HepG2 (cell line): ENCODE results near the gene GRIK4. TPM values are rescaled to one million over a fixed set of nuclear protein-coding genes. Genes with fewer than 3 reads are reported as not detected.

Source experiments
- ATAC-seq: fragments of 200-7000 bp; cut with Tn5 transposase; 3 replicates; pipeline ENCODE4 v1.9.1; 2020; ENCODE audit warnings: mild to moderate bottlenecking, moderate library complexity
- BruUV-seq: library from RNA; stranded (reverse); fragments of 400-500 nt; replicated peaks from 2 replicates; lab custom pipeline; 2021; lab: Mats Ljungman, UMichigan
- CTCF ChIA-PET: fragments of 300-600 bp; formaldehyde crosslinking; extraction: SDS; loops from one replicate; lab custom pipeline; 2021; ENCODE audit warnings: low total read pairs, inconsistent platforms, low intra/inter-chr PET ratio; lab: Yijun Ruan, JAX
- POLR2A ChIA-PET: fragments of 350-600 bp; sonication (Branson Sonifier 250); formaldehyde crosslinking; loops from one replicate; lab custom pipeline; 2020; ENCODE audit warnings: antibody characterized with exemption, inconsistent platforms; lab: Yijun Ruan, JAX
- DNase-seq: peaks from one replicate; pipeline ENCODE4 v3.0.0-alpha.2; 2015; ENCODE audit warnings: low spot score
- FAIRE-seq: peaks from 3 replicates; lab custom pipeline; 2011; peaks lifted over from hg19 to GRCh38; lab: Jason Lieb, UNC
- H2AFZ ChIP-seq: one replicate; pipeline ENCODE4 v1.6.1; 2011; ENCODE audit warnings: low read length, inconsistent platforms
- H3K27ac ChIP-seq: fragments of 300-600 bp; 3 replicates; pipeline ENCODE4 v1.8.0; 2011; ENCODE audit warnings: mixed run types, mild to moderate bottlenecking, mixed read lengths, low read length, inconsistent platforms; ENCODE audit not compliant: insufficient read depth; ENCODE audit errors: extremely low read length
- H3K27me3 ChIP-seq, 2 experiments: fragments of 200-600 bp in 1 of 2; 2 replicates in 1 of 2; 3 replicates in 1 of 2; pipeline versions ENCODE4 v1.6.0 to v1.8.0; 2011; ENCODE audit warnings: low read length in 2 of 2, mild to moderate bottlenecking in 2 of 2, moderate library complexity in 2 of 2, inconsistent platforms in 1 of 2; ENCODE audit not compliant: insufficient read depth in 2 of 2, control insufficient read depth in 1 of 2
- H3K36me3 ChIP-seq, 2 experiments: fragments of 200-600 bp in 1 of 2; replicated peaks in 1 of 2; 2 replicates in 1 of 2; 3 replicates in 1 of 2; pipeline versions ENCODE4 v1.5.1 to v1.8.0; 2011; ENCODE audit warnings: low read length in 2 of 2, inconsistent platforms in 1 of 2; ENCODE audit not compliant: insufficient read depth in 2 of 2, control insufficient read depth in 1 of 2
- H3K4me1 ChIP-seq: 2 replicates; pipeline ENCODE4 v1.5.1; 2012; ENCODE audit warnings: low read length, inconsistent platforms; ENCODE audit not compliant: insufficient read depth
- H3K4me2 ChIP-seq: 2 replicates; pipeline ENCODE4 v1.6.0; 2011; ENCODE audit warnings: low read depth, low read length, inconsistent platforms
- H3K4me3 ChIP-seq, 3 experiments: fragments of 200-600 bp in 1 of 3; sonication (generic), shearing (Covaris generic) in 1 of 3; replicated peaks in 1 of 3; 2 replicates each; pipeline ENCODE4 v1.5.1; 2011 to 2016; ENCODE audit warnings: low read length in 3 of 3, inconsistent platforms in 2 of 3, low read depth in 2 of 3, mild to moderate bottlenecking in 2 of 3, control low read depth in 1 of 3, mixed read lengths in 1 of 3; ENCODE audit not compliant: insufficient read depth in 1 of 3
- H3K79me2 ChIP-seq: one replicate; pipeline ENCODE4 v1.6.1; 2011; ENCODE audit warnings: low read length, inconsistent platforms; ENCODE audit not compliant: insufficient read depth
- H3K9ac ChIP-seq: 2 replicates; pipeline ENCODE4 v1.6.0; 2011; ENCODE audit warnings: mild to moderate bottlenecking, low read depth, low read length, inconsistent platforms; ENCODE audit not compliant: insufficient read depth
- H3K9me3 ChIP-seq: 2 replicates; pipeline ENCODE4 v1.5.1; 2012; ENCODE audit warnings: mild to moderate bottlenecking, low read length
- H4K20me1 ChIP-seq: 2 replicates; pipeline ENCODE4 v1.6.0; 2011; ENCODE audit warnings: inconsistent platforms, mild to moderate bottlenecking, low read length, moderate library complexity; ENCODE audit not compliant: insufficient read depth
- FOSL2 ChIP-seq: sonication (generic); formaldehyde crosslinking; IDR thresholded peaks from 2 replicates; pipeline ENCODE4 v1.4.0; 2020; ENCODE audit warnings: missing genetic modification reagents
- SP2 ChIP-seq: sonication (generic); formaldehyde crosslinking; IDR thresholded peaks from 2 replicates; pipeline ENCODE4 v1.5.1; 2020; ENCODE audit warnings: mild to moderate bottlenecking, missing genetic modification reagents
- ZNF10 ChIP-seq: sonication (generic); formaldehyde crosslinking; IDR thresholded peaks from 2 replicates; pipeline ENCODE4 v1.4.0; 2020; ENCODE audit warnings: mild to moderate bottlenecking, low read depth, missing genetic modification reagents, borderline replicate concordance
- ZNF142 ChIP-seq: sonication (generic); formaldehyde crosslinking; IDR thresholded peaks from 2 replicates; pipeline ENCODE4 v1.4.0; 2020; ENCODE audit warnings: missing genetic modification reagents
- ZNF674 ChIP-seq: sonication (generic); formaldehyde crosslinking; IDR thresholded peaks from 2 replicates; pipeline ENCODE4 v1.5.0; 2020; ENCODE audit warnings: low read depth, mild to moderate bottlenecking, missing genetic modification reagents
- WGBS: methylation state at CpG from one replicate; pipeline ENCODE4 v1.1.6; 2017; ENCODE audit warnings: low lambda C conversion rate; 5-methylcytosine and 5-hydroxymethylcytosine counted together
- in situ Hi-C: cut with HindIII; loops from 2 replicates; pipeline ENCODE4 v1.10.0; 2017; ENCODE audit warnings: low pct_unique_long_range_greater_than_20kb; ENCODE audit not compliant: extremely low pct_ligation_motif_present
- intact Hi-C: fragments of 100-400 bp; cut with micrococcal nuclease; formaldehyde crosslinking; loops from one replicate; pipeline ENCODE4 v1.10.0; 2022; ENCODE audit not compliant: unreplicated experiment
- polyA plus RNA-seq, 8 experiments: library from polyadenylated mRNA; depleted of rRNA in 3 of 8; stranded (reverse) in 7 of 8; unstranded in 1 of 8; fragments of >200 nt; fragmentation: Illumina TruSeq in 4 of 8; extraction: Trizol in 4 of 8; gene quantifications; 2 replicates each; pipeline versions ENCODE4 v1.2.1 to v1.2.3, GENCODE V29; 2011 to 2016; ENCODE audit warnings: low read depth in 4 of 8, missing spikeins in 1 of 8, mixed read lengths in 1 of 8; ENCODE audit not compliant: insufficient read depth in 1 of 8
- total RNA-seq, 5 experiments: library from RNA; depleted of rRNA; stranded (reverse); fragments of >200 nt; fragmentation: Illumina TruSeq; extraction: Trizol; gene quantifications; 2 replicates each; pipeline ENCODE4 v1.2.3, GENCODE V29; 2016; ENCODE audit warnings: low read depth in 1 of 5

The GRIK4 gene
- total and polyA plus RNA-seq, 2 of the 13 experiments (the other 11 are each of a cell fraction or from before 2014, with no cell fraction given): 0.04 to 0.07 TPM

DNA sequence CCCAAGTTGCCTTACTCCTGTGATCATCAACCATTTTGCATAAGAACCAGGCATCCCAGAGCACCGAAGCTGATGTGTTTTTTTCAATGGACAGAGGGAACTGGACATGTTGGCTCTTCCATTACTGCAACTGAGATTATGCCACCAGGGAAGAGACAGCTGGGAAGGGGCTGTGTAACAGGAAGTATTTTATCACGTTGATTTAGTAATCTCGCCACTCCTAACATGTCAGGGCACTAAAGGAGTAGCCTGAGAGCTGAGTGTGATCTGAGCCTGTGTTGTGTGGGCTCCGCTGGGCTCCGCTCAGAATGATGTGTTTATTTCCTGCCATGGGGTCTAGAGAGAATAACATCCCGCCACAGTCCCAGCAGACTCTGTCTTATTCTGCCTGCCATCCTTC is 165.4 kb downstream of the GRIK4 start (continued):
- no peak for TF ChIP-seq SP2
- TF ChIP-seq, all 625 proteins: peak for 0

DNA sequence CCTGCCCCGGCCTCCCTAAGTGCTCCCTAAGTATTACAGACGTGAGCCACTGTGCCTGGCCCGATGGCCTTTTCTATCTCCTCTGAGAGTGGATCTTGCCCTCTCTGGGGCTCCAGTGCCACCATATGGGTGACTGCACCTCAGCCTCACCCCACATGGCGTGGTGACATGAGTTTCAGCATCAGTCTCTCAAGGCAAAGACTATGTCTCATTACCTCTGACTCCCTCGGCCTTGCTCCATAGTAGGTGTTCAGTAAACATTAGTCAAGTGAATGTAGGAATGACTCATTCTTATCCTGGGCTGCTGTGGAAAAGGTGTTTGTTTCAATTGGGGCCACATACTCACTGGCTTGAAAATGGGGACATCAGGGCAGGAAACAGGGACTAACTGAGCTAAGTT is 168.8 kb downstream of the GRIK4 start:
- POLR2A ChIA-PET: no interaction called here
- Histone ChIP-seq H3K9ac (no peak overlapping the region), H3K27me3 (no peaks in the 10 kb centered on the region), H3K36me3 (no peaks in the 10 kb centered on the region), H3K4me1 (peaks cover 22% of the 10 kb centered on the region), H2AFZ (no peak overlapping the region), H3K4me2 (no peak overlapping the region), H3K27ac (no peak overlapping the region), H3K9me3 (no peaks in the 10 kb centered on the region), H3K79me2 (no peaks in the 10 kb centered on the region), H4K20me1 (no peaks in the 10 kb centered on the region), H3K4me3 (no peak overlapping the region)
- in situ Hi-C loops (loop anchor here (10.0 kb wide), 1 partner anchor 274 kb away; no protein-coding TSS in a partner anchor), intact Hi-C loops (no loop called here)
- no peak for FAIRE-seq
- CTCF ChIA-PET: no interaction called here
- TF ChIP-seq FOSL2 (CRISPR knock-in tag) (peak; percentile 53), ZNF674 (CRISPR knock-in tag) (no peak), ZNF10 (CRISPR knock-in tag) (no peak), ZNF142 (no peak)
- no TSS peak for BruUV-seq
- no peak for DNase-seq
- no peak for ATAC-seq
- 60% methylated on average over 3 of the region's 5 CpGs for WGBS
